Astrocyte of the spinal cord (primary cell): Measurements from ENCODE around the gene SESN2.

Source experiments
- DNase-seq: peaks from one replicate; pipeline ENCODE4 v3.0.0; 2011; ENCODE audit warnings: low read depth, low spot score
- H3K4me3 ChIP-seq: 2 replicates; pipeline ENCODE4 v1.5.1; 2011; ENCODE audit warnings: low read depth, mild to moderate bottlenecking, low read length, moderate library complexity
- CTCF ChIP-seq: IDR thresholded peaks from 2 replicates; pipeline ENCODE4 v1.5.1; 2012; ENCODE audit warnings: low read depth, mild to moderate bottlenecking, low read length, inconsistent platforms
- in situ Hi-C: cut with HindIII; loops from 2 replicates; pipeline ENCODE4 v1.10.0; 2017; ENCODE audit warnings: low sequenced_read_pairs

SESN2 gene

GRCh38 chr1:28233264-28233606 lies 26.1 kb upstream of the SESN2 start:
- peak overlapping the region; percentile 93 for H3K4me3 ChIP-seq
- no peak for DNase-seq
- no peak for TF ChIP-seq CTCF
- in situ Hi-C loops, result no loop called here

- in situ Hi-C loops, result no loop called here
- TF ChIP-seq CTCF, result no peak
- peak; percentile 98 for DNase-seq
- peak within 1 kb of the TSS; percentile 91 for H3K4me3 ChIP-seq
Observed at GRCh38 chr1:28235755-28236655, 23.3 kb upstream of the SESN2 start, which contains the start of gene ATP5IF1. TSS of gene ATP5IF1 (plus strand) at chr1:28236124. CDS start at chr1:28236184, 60 bp downstream.

- in situ Hi-C loops, result no loop called here
- TF ChIP-seq CTCF, result no peak
- H3K4me3 ChIP-seq, result peak overlapping the region; percentile 91
- no peak for DNase-seq
Observed at GRCh38 chr1:28236656-28237322, 22.5 kb upstream of the SESN2 start.

GRCh38 chr1:28239004-28239403 lies 20.3 kb upstream of the SESN2 start:
- TF ChIP-seq CTCF, result no peak
- in situ Hi-C loops, result no loop called here
- H3K4me3 ChIP-seq, result no peak overlapping the region
- no peak for DNase-seq

- TF ChIP-seq CTCF, result no peak
- no peak overlapping the region for H3K4me3 ChIP-seq
- DNase-seq, result no peak
- in situ Hi-C loops, result no loop called here
Observed at GRCh38 chr1:28240024-28240423, 19.3 kb upstream of the SESN2 start.

GRCh38 chr1:28241638-28242241 lies 17.6 kb upstream of the SESN2 start:
- no peak for TF ChIP-seq CTCF
- H3K4me3 ChIP-seq, result no peak overlapping the region
- in situ Hi-C loops, result no loop called here
- no peak for DNase-seq
